H1 (cell line): ENCODE data around the gene PRIMPOL. TPM values are rescaled to one million over a fixed set of nuclear protein-coding genes. Genes with fewer than 3 reads are reported as not detected.

ENCODE experiments used
- CTCF ChIA-PET: fragments of 300-600 bp; sonication (Branson Sonifier 250); formaldehyde crosslinking; loops from one replicate; lab custom pipeline; 2021; ENCODE audit not compliant: partially characterized antibody; lab: Charles Lee
- POLR2A ChIA-PET: fragments of 300-600 bp; sonication (Branson Sonifier 250); formaldehyde crosslinking; loops from one replicate; lab custom pipeline; 2021; ENCODE audit warnings: inconsistent platforms; ENCODE audit not compliant: partially characterized antibody; lab: Charles Lee
- DNase-seq, 2 experiments: peaks; one replicate each; pipeline versions ENCODE4 v3.0.0 to v3.0.0-alpha.2; 2010 to 2022; ENCODE audit warnings: low spot score in 2 of 2, low read depth in 1 of 2, mixed read lengths in 1 of 2
- FAIRE-seq: peaks from 2 replicates; lab custom pipeline; 2011; peaks lifted over from hg19 to GRCh38; lab: Jason Lieb, UNC
- H2AFZ ChIP-seq: 2 replicates; pipeline ENCODE4 v1.8.1; 2012; ENCODE audit warnings: low read length, inconsistent platforms
- H2AK5ac ChIP-seq: 2 replicates; pipeline ENCODE4 v1.6.1; 2013; ENCODE audit warnings: low read depth, low read length
- H2BK120ac ChIP-seq: replicated peaks from 2 replicates; pipeline ENCODE3; 2013; ENCODE audit warnings: low read depth, low read length, inconsistent platforms
- H2BK12ac ChIP-seq: 2 replicates; pipeline ENCODE4 v1.6.1; 2013; ENCODE audit warnings: low read depth, low read length
- H2BK15ac ChIP-seq: 2 replicates; pipeline ENCODE4 v1.6.1; 2013; ENCODE audit warnings: low read length
- H2BK20ac ChIP-seq: 2 replicates; pipeline ENCODE4 v1.6.1; 2013; ENCODE audit warnings: low read length
- H2BK5ac ChIP-seq: 2 replicates; pipeline ENCODE4 v1.6.1; 2013; ENCODE audit warnings: low read depth, low read length
- H3K14ac ChIP-seq: 2 replicates; pipeline ENCODE4 v1.6.1; 2013; ENCODE audit warnings: inconsistent platforms; ENCODE audit not compliant: insufficient read length
- H3K18ac ChIP-seq: 2 replicates; pipeline ENCODE4 v1.6.1; 2013; ENCODE audit warnings: low read length; ENCODE audit errors: extremely low read depth
- H3K23ac ChIP-seq: 2 replicates; pipeline ENCODE4 v1.6.1; 2013; ENCODE audit warnings: inconsistent platforms; ENCODE audit not compliant: insufficient read length
- H3K23me2 ChIP-seq: 2 replicates; pipeline ENCODE4 v1.6.1; 2013; ENCODE audit warnings: low read depth, low read length
- H3K27ac ChIP-seq: 2 replicates; pipeline ENCODE4 v1.6.1; 2011; ENCODE audit warnings: low read depth, low read length, inconsistent platforms
- H3K27me3 ChIP-seq, 4 experiments: replicated peaks in 1 of 4; 1 replicate in 1 of 4; 2 replicates in 3 of 4; pipeline versions ENCODE4 v1.6.1 to v1.8.1; 2011 to 2013; ENCODE audit warnings: low read length in 3 of 4, mild to moderate bottlenecking in 3 of 4, inconsistent platforms in 2 of 4, mixed read lengths in 2 of 4, moderate library complexity in 1 of 4; ENCODE audit not compliant: control insufficient read depth in 3 of 4, insufficient read depth in 3 of 4; ENCODE audit errors: extremely low read depth in 1 of 4
- H3K36me3 ChIP-seq, 4 experiments: 2 replicates each; pipeline versions ENCODE4 v1.6.1 to v1.8.1; 2011 to 2013; ENCODE audit warnings: mild to moderate bottlenecking in 4 of 4, low read length in 3 of 4, moderate library complexity in 2 of 4, control low read depth in 1 of 4, inconsistent platforms in 1 of 4; ENCODE audit not compliant: insufficient read depth in 4 of 4, control insufficient read depth in 2 of 4
- H3K4ac ChIP-seq: replicated peaks from 2 replicates; pipeline ENCODE3; 2013; ENCODE audit warnings: low read length, low read depth, mixed read lengths, inconsistent platforms; ENCODE audit not compliant: insufficient read length
- H3K4me1 ChIP-seq, 4 experiments: replicated peaks in 1 of 4; 1 replicate in 1 of 4; 2 replicates in 3 of 4; pipeline versions ENCODE4 v1.6.1 to v1.8.1; 2011 to 2013; ENCODE audit warnings: low read length in 3 of 4, inconsistent platforms in 2 of 4, mixed read lengths in 1 of 4; ENCODE audit not compliant: insufficient read depth in 4 of 4, control insufficient read depth in 3 of 4
- H3K4me2 ChIP-seq, 2 experiments: 2 replicates each; pipeline versions ENCODE4 v1.6.1 to v1.8.1; 2011 to 2013; ENCODE audit warnings: low read depth in 2 of 2, low read length in 2 of 2, control low read depth in 1 of 2, inconsistent platforms in 1 of 2, mild to moderate bottlenecking in 1 of 2; ENCODE audit not compliant: insufficient read depth in 1 of 2
- H3K4me3 ChIP-seq, 4 experiments: fragments of 200-600, 300-600 bp in 1 of 4; sonication (generic), shearing (Covaris generic), sonication (Bioruptor Twin) in 1 of 4; 2 replicates each; pipeline versions ENCODE4 v1.5.1 to v1.8.1; 2011 to 2016; ENCODE audit warnings: low read length in 4 of 4, low read depth in 3 of 4, control low read depth in 2 of 4, inconsistent platforms in 2 of 4, mild to moderate bottlenecking in 2 of 4, mixed read lengths in 1 of 4, moderate library complexity in 1 of 4; ENCODE audit not compliant: insufficient read depth in 2 of 4; ENCODE audit errors: extremely low read depth in 1 of 4
- H3K56ac ChIP-seq: replicated peaks from 2 replicates; pipeline ENCODE3; 2013; ENCODE audit warnings: low read depth, mild to moderate bottlenecking, mixed read lengths, low read length, inconsistent platforms; ENCODE audit not compliant: insufficient read length
- H3K79me1 ChIP-seq: 2 replicates; pipeline ENCODE4 v1.6.1; 2013; ENCODE audit warnings: low read depth, low read length, control low read depth
- H3K79me2 ChIP-seq, 2 experiments: 2 replicates each; pipeline versions ENCODE4 v1.6.1 to v1.8.1; 2012 to 2013; ENCODE audit warnings: low read length in 2 of 2, mild to moderate bottlenecking in 2 of 2, inconsistent platforms in 1 of 2; ENCODE audit not compliant: insufficient read depth in 2 of 2, control insufficient read depth in 1 of 2
- H3K9ac ChIP-seq, 4 experiments: replicated peaks in 1 of 4; 1 replicate in 1 of 4; 2 replicates in 3 of 4; pipeline versions ENCODE4 v1.6.1 to v1.8.1; 2011 to 2013; ENCODE audit warnings: low read depth in 3 of 4, low read length in 3 of 4, control low read depth in 2 of 4, mild to moderate bottlenecking in 2 of 4, moderate library complexity in 2 of 4, inconsistent platforms in 1 of 4; ENCODE audit errors: extremely low read depth in 1 of 4
- H3K9me3 ChIP-seq, 2 experiments: 2 replicates each; pipeline versions ENCODE4 v1.6.1 to v1.8.1; 2012 to 2013; ENCODE audit warnings: mild to moderate bottlenecking in 2 of 2, moderate library complexity in 2 of 2, control low read depth in 1 of 2, inconsistent platforms in 1 of 2, low read depth in 1 of 2, low read length in 1 of 2, mixed read lengths in 1 of 2; ENCODE audit not compliant: insufficient read depth in 2 of 2
- H4K20me1 ChIP-seq, 2 experiments: replicated peaks in 1 of 2; 2 replicates each; pipeline versions ENCODE3 to v1.8.1; 2011 to 2013; ENCODE audit warnings: inconsistent platforms in 2 of 2, low read length in 2 of 2, mild to moderate bottlenecking in 1 of 2; ENCODE audit not compliant: insufficient read depth in 2 of 2, control insufficient read depth in 1 of 2
- H4K5ac ChIP-seq: 2 replicates; pipeline ENCODE4 v1.6.1; 2013; ENCODE audit warnings: low read length, low read depth, mixed read lengths, inconsistent platforms; ENCODE audit not compliant: insufficient read length
- H4K8ac ChIP-seq: 2 replicates; pipeline ENCODE4 v1.8.0; 2013; ENCODE audit warnings: mild to moderate bottlenecking, moderate library complexity, low read length, inconsistent platforms; ENCODE audit not compliant: insufficient read depth; ENCODE audit errors: extremely low read depth
- H4K91ac ChIP-seq: replicated peaks from 2 replicates; pipeline ENCODE3; 2013; ENCODE audit warnings: low read length, mixed read lengths, inconsistent platforms; ENCODE audit not compliant: insufficient read length
- CREB1 ChIP-seq: IDR thresholded peaks from 2 replicates; pipeline ENCODE4 v1.6.1; 2012; ENCODE audit warnings: inconsistent platforms
- KDM4A ChIP-seq: IDR thresholded peaks from one replicate; pipeline ENCODE4 v1.7.1; 2012; ENCODE audit warnings: low read depth, mild to moderate bottlenecking, moderate library complexity, low read length, inconsistent platforms; ENCODE audit not compliant: severe bottlenecking
- RFX5 ChIP-seq: IDR thresholded peaks from 2 replicates; pipeline ENCODE4 v1.6.1; 2011; ENCODE audit warnings: low read depth, low read length, improper control_type of control experiment, borderline replicate concordance
- ZNF274 ChIP-seq: IDR thresholded peaks from 2 replicates; pipeline ENCODE4 v1.7.0; 2012; ENCODE audit warnings: low read length, borderline replicate concordance; ENCODE audit errors: extremely low read depth
- WGBS, 2 experiments: shearing (Covaris generic) in 1 of 2; methylation state at CpG; one replicate each; pipeline versions ENCODE4 v1.1.6 to v1.1.7; 2013 to 2015; ENCODE audit warnings: low lambda C conversion rate in 2 of 2, mixed read lengths in 2 of 2, inconsistent platforms in 1 of 2, low coverage in 1 of 2, missing lambda C conversion rate in 1 of 2; ENCODE audit not compliant: insufficient replicate concordance in 2 of 2, insufficient coverage in 1 of 2, insufficient read length in 1 of 2; ENCODE audit errors: extremely low coverage in 1 of 2, missing lambda C conversion rate in 1 of 2; 5-methylcytosine and 5-hydroxymethylcytosine counted together
- polyA plus RNA-seq, 7 experiments: library from polyadenylated mRNA; depleted of rRNA in 3 of 7; stranded (reverse) in 5 of 7; unstranded in 2 of 7; fragments of >200 nt in 5 of 7; fragments of 200-250 nt in 2 of 7; gene quantifications; 1 replicate in 5 of 7; 2 replicates in 1 of 7; 4 replicates in 1 of 7; pipeline versions ENCODE4 v1.2.1 to v1.2.3, GENCODE V29; 2011 to 2013; ENCODE audit warnings: missing spikeins in 2 of 7, mixed read lengths in 2 of 7
- total RNA-seq: library from RNA; stranded (reverse); fragmentation: NEBNext Ultra II Directional; extraction: Animal tissue kit (Norgen Biotek cat#: 25700); gene quantifications from 2 replicates; pipeline ENCODE4 v1.2.1, GENCODE V29; 2021

Gene PRIMPOL
- total and polyA plus RNA-seq, 2 of the 8 experiments (the other 6 are each of a cell fraction or from before 2014, with no cell fraction given), result 4.4 to 6.7 TPM

- H3K9me3 ChIP-seq, result no peaks in the 10 kb centered on the region
- H3K14ac ChIP-seq, result no peak overlapping the region
- no peak overlapping the region for H3K18ac ChIP-seq
- H2AK5ac ChIP-seq, result no peak overlapping the region
- no peak overlapping the region for H2BK15ac ChIP-seq
- DNase-seq, result no peak
- no peak overlapping the region for H3K27ac ChIP-seq
- H4K5ac ChIP-seq, result no peak overlapping the region
- no peak for FAIRE-seq
- H2BK20ac ChIP-seq, result no peak overlapping the region
- no peaks in the 10 kb centered on the region for H3K27me3 ChIP-seq
- H3K56ac ChIP-seq, result no peak overlapping the region
- no peak overlapping the region for H3K9ac ChIP-seq
- no peak overlapping the region for H2AFZ ChIP-seq
- H2BK5ac ChIP-seq, result no peak overlapping the region
- no peak overlapping the region for H3K23ac ChIP-seq
- H3K79me1 ChIP-seq, result no peaks in the 10 kb centered on the region
- H3K23me2 ChIP-seq, result no peaks in the 10 kb centered on the region; the same call in 1 of the 2 replicates
- H2BK120ac ChIP-seq, result no peak overlapping the region
- TF ChIP-seq CREB1 (no peak), RFX5 (no peak), KDM4A (no peak), ZNF274 (no peak)
- H3K36me3 ChIP-seq, result peaks cover 0 to 3% (median 0%) of the 10 kb centered on the region in 4 experiments; a peak in 2 of 8 replicates
- no peak overlapping the region for H4K91ac ChIP-seq
- no peaks in the 10 kb centered on the region for H3K79me2 ChIP-seq
- H3K4ac ChIP-seq, result no peak overlapping the region
- ChIA-PET POLR2A (no interaction called here), CTCF (interaction anchor here (0.7 kb wide), 1 partner anchor 81 kb away, joined by 3 read pairs; no protein-coding TSS in a partner anchor)
- no peaks in the 10 kb centered on the region for H3K4me1 ChIP-seq
- H4K20me1 ChIP-seq, result no peaks in the 10 kb centered on the region
- WGBS, 2 experiments, result 91% methylated on average over 9 of the region's 9 CpGs; no CpG with 5 or more reads in 1 of the 2 experiments
- no peak overlapping the region for H3K4me2 ChIP-seq
- no peak overlapping the region for H3K4me3 ChIP-seq
- H4K8ac ChIP-seq, result no peak overlapping the region
- no peak overlapping the region for H2BK12ac ChIP-seq
Measured at GRCh38 chr4:184671101-184671500, 21.6 kb downstream of the PRIMPOL start.
